ENCODE results near the gene PBX3. TPM values are rescaled to one million over a fixed set of nuclear protein-coding genes. Genes with fewer than 3 reads are reported as not detected.

Gene PBX3
- total RNA-seq, 1 experiment from 2014 or later: 7.7 TPM

GRCh38 chr9:125914411-125914810 lies 167.2 kb downstream of the PBX3 start:
- Histone ChIP-seq H3K36me3 (ENCODE audit: control insufficient read depth, insufficient read depth, low read length) (no peaks in the 10 kb centered on the region), H3K4me1 (no peaks in the 10 kb centered on the region), H3K27me3 (replicated peaks; ENCODE audit: control insufficient read depth, insufficient read depth, low read length) (no peaks in the 10 kb centered on the region), H3K4me3 (ENCODE audit: low read depth, low read length) (no peak overlapping the region), H3K9me3 (no peaks in the 10 kb centered on the region)
- ChIA-PET POLR2A (no interaction called here), CTCF (no interaction called here)
- Mint-ChIP-seq H3K27ac (ENCODE audit: unreplicated experiment) (no peak overlapping the region), H3K4me1 (ENCODE audit: low read depth, unreplicated experiment) (no peaks in the 10 kb centered on the region), H3K27me3 (ENCODE audit: insufficient read depth, unreplicated experiment) (no peaks in the 10 kb centered on the region), H3K9me3 (ENCODE audit: unreplicated experiment) (no peaks in the 10 kb centered on the region), H3K36me3 (ENCODE audit: insufficient read depth, unreplicated experiment) (no peaks in the 10 kb centered on the region), H3K4me3 (ENCODE audit: unreplicated experiment) (no peak overlapping the region)
- no peak for TF ChIP-seq CTCF (IDR thresholded peaks at IDR 0.05; ENCODE audit: insufficient read depth in 1 of 2, low read depth in 1 of 2, low read length in 1 of 2, severe bottlenecking in 1 of 2, unreplicated experiment in 1 of 2)
- intact Hi-C loops (cut with micrococcal nuclease; ENCODE audit: unreplicated experiment): no loop called here
- DNase-seq: no peak
- no TSS peak for BruUV-seq (replicated peaks)

- intact Hi-C loops (cut with micrococcal nuclease; ENCODE audit: unreplicated experiment): no loop called here
- Histone ChIP-seq H3K27me3 (replicated peaks; ENCODE audit: control insufficient read depth, insufficient read depth, low read length) (no peaks in the 10 kb centered on the region), H3K9me3 (no peaks in the 10 kb centered on the region), H3K4me3 (ENCODE audit: low read depth, low read length) (no peak overlapping the region), H3K4me1 (no peaks in the 10 kb centered on the region), H3K36me3 (ENCODE audit: control insufficient read depth, insufficient read depth, low read length) (no peaks in the 10 kb centered on the region)
- Mint-ChIP-seq H3K27ac (ENCODE audit: unreplicated experiment) (no peak overlapping the region), H3K4me3 (ENCODE audit: unreplicated experiment) (no peak overlapping the region), H3K9me3 (ENCODE audit: unreplicated experiment) (no peaks in the 10 kb centered on the region), H3K36me3 (ENCODE audit: insufficient read depth, unreplicated experiment) (no peaks in the 10 kb centered on the region), H3K4me1 (ENCODE audit: low read depth, unreplicated experiment) (no peaks in the 10 kb centered on the region), H3K27me3 (ENCODE audit: insufficient read depth, unreplicated experiment) (no peaks in the 10 kb centered on the region)
- ChIA-PET POLR2A (no interaction called here), CTCF (no interaction called here)
- BruUV-seq (replicated peaks): no TSS peak
- no peak for TF ChIP-seq CTCF (IDR thresholded peaks at IDR 0.05; ENCODE audit: insufficient read depth in 1 of 2, low read depth in 1 of 2, low read length in 1 of 2, severe bottlenecking in 1 of 2, unreplicated experiment in 1 of 2)
- DNase-seq: no peak
Measured at GRCh38 chr9:125915606-125916005, 168.4 kb downstream of the PBX3 start.

- Histone ChIP-seq H3K36me3 (ENCODE audit: control insufficient read depth, insufficient read depth, low read length) (no peaks in the 10 kb centered on the region), H3K4me1 (no peaks in the 10 kb centered on the region), H3K4me3 (ENCODE audit: low read depth, low read length) (no peak overlapping the region), H3K27me3 (replicated peaks; ENCODE audit: control insufficient read depth, insufficient read depth, low read length) (no peaks in the 10 kb centered on the region), H3K9me3 (no peaks in the 10 kb centered on the region)
- CTCF ChIA-PET: no interaction called here
- DNase-seq: no peak
- Mint-ChIP-seq H3K27me3 (ENCODE audit: insufficient read depth, unreplicated experiment) (no peaks in the 10 kb centered on the region), H3K36me3 (ENCODE audit: insufficient read depth, unreplicated experiment) (no peaks in the 10 kb centered on the region), H3K4me1 (ENCODE audit: low read depth, unreplicated experiment) (no peaks in the 10 kb centered on the region), H3K9me3 (ENCODE audit: unreplicated experiment) (no peaks in the 10 kb centered on the region), H3K4me3 (ENCODE audit: unreplicated experiment) (no peak overlapping the region), H3K27ac (ENCODE audit: unreplicated experiment) (no peak overlapping the region)
- no TSS peak for BruUV-seq (replicated peaks)
- POLR2A ChIA-PET: no interaction called here
- no peak for TF ChIP-seq CTCF (IDR thresholded peaks at IDR 0.05; ENCODE audit: insufficient read depth in 1 of 2, low read depth in 1 of 2, low read length in 1 of 2, severe bottlenecking in 1 of 2, unreplicated experiment in 1 of 2)
- intact Hi-C loops (cut with micrococcal nuclease; ENCODE audit: unreplicated experiment): no loop called here
Measured at GRCh38 chr9:125919565-125919964, 172.4 kb downstream of the PBX3 start.

Data from Caco-2 (cell line).